GM12872 (cell line): ENCODE data around the gene TCOF1.

Source experiments
- TF ChIP-seq, protein P1 (sequence below): IDR thresholded peaks from 3 replicates; pipeline ENCODE4 v1.5.1; 2011; ENCODE audit warnings: low read depth, mild to moderate bottlenecking, low read length, moderate library complexity; ENCODE audit not compliant: insufficient read depth

Gene TCOF1

GRCh38 chr5:150320044-150320613 is 37.4 kb upstream of the TCOF1 start:
- TF ChIP-seq, protein P1, sequence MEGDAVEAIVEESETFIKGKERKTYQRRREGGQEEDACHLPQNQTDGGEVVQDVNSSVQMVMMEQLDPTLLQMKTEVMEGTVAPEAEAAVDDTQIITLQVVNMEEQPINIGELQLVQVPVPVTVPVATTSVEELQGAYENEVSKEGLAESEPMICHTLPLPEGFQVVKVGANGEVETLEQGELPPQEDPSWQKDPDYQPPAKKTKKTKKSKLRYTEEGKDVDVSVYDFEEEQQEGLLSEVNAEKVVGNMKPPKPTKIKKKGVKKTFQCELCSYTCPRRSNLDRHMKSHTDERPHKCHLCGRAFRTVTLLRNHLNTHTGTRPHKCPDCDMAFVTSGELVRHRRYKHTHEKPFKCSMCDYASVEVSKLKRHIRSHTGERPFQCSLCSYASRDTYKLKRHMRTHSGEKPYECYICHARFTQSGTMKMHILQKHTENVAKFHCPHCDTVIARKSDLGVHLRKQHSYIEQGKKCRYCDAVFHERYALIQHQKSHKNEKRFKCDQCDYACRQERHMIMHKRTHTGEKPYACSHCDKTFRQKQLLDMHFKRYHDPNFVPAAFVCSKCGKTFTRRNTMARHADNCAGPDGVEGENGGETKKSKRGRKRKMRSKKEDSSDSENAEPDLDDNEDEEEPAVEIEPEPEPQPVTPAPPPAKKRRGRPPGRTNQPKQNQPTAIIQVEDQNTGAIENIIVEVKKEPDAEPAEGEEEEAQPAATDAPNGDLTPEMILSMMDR = no peak

DNA sequence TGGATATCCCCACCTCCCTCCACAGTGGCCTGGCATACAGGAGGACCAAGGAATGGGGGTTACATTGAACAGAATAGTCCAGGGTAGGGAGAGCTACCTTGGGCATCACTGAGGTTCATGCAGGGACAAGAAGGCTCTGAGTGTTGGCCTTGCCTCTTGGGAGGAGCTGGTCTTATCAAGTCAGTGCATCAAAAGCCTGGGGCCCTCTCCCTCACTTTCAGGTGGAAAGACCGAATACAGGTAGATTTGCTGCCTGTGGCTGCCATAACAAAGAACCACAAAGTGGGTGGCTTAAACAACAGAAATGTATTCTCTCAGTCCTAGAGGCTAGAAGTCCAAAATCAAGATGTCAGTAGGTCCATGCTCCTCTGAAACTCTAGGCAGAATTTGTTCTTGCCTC is 36.3 kb upstream of the TCOF1 start:
- TF ChIP-seq, protein P1 = no peak

DNA sequence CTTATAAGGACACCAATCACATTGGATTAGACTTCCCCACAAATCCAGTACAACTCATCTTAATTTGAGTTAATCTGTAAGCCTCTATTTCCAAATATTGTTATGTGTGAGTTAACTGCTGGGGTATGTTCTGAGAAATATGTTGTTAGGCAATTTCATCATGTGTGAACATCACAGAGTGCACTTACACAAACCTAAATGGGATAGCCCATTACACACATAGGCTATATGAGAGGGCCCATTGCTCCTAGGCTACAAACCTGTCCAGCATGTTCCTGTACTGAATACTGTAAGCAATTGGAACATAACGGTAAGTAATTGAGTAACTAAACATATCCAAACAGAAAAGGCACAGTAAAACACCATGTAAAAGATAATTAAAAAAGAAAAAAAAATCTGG is 35.7 kb upstream of the TCOF1 start:
- TF ChIP-seq, protein P1 = no peak

GRCh38 chr5:150322202-150322601 is 35.3 kb upstream of the TCOF1 start:
- TF ChIP-seq, protein P1 = no peak

DNA sequence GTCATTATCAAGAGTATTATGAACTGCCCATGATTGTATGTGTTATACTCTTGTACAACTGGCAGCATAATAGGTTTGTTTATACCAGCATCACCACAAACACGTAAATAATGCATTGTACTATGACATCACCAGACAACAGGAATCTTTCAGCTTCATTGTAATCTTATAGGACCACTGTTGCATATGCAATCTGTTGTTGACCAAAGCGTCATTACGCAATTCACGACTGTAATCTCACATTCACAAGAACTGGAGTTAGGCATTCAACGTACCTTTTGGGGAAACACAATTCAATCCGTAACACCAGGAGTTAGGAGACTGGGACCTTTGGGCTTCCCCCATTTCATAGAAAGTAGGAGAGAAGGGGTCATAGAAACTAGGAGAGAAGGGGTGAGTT is 34.4 kb upstream of the TCOF1 start:
- TF ChIP-seq, protein P1 = no peak

DNA sequence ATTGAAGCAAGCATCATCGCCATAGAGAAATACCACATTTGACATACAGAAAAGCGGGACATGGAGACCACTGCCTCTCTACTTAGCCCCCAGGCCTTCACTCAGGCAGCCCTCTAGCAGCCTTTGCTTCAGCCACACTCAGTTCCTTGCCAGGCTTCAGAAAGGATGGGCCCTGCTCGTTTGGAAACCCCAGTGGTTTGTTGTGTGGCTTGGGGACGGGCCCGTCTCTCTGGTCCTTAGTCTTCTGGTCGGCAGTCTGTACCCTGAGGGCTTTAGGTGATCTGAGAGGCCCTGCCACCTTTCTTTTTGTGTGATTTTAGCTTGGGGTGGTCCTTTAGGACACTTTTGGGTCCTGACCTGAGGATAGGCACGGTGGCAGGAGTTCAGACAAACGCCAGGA is 33.7 kb upstream of the TCOF1 start:
- TF ChIP-seq, protein P1 = no peak

DNA sequence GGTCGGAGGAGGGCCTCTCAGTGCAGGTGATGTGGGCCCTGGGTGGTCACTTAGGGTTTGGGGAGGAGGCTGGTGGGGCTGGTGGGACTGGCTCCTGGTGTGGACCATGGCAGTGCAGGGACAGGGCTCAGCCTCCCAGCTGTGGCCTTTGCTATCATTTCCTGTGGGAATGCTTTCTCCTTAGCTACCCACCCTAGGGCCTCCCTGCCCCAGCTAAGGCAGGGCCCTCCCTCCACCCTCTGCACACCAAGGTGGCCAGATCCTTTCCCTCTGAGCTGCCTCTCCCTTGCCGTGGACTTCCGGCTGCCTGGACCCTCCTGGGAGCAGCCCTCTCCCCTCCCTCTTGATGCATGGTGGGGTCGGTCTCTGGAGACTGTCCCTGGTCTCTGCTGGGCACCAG is 32.1 kb upstream of the TCOF1 start:
- TF ChIP-seq, protein P1 = no peak
